B cell (primary cell): ENCODE data around the gene BUD31.

Experiments used
- CTCF ChIP-seq: fragments of 200-600 bp; IDR thresholded peaks from one replicate; pipeline ENCODE4 v1.8.0; 2022; ENCODE audit warnings: antibody characterized with exemption, mild to moderate bottlenecking
- EZH2 ChIP-seq: IDR thresholded peaks from 2 replicates; pipeline ENCODE4 v1.6.1; 2012; ENCODE audit warnings: borderline replicate concordance, low read depth, mild to moderate bottlenecking, moderate library complexity, low read length; ENCODE audit not compliant: insufficient read depth, poor library complexity, severe bottlenecking

GRCh38 chr7:99399597-99399996, 9.2 kb upstream of the BUD31 start:
- TF ChIP-seq CTCF (no peak), EZH2 (no peak)
